A204.1 (cell line): ENCODE results near the gene INPP5F.
"Not testable (repeated sequence)": the region's sequence is repeated elsewhere in the genome, so short reads cannot be mapped to it uniquely, and the experiment has no call there.

Source experiments
- FAIRE-seq: peaks from 2 replicates; lab custom pipeline; 2012; peaks lifted over from hg19 to GRCh38; lab: Jason Lieb, UNC

The INPP5F gene

GRCh38 chr10:119740096-119740495 is 14.2 kb downstream of the INPP5F start:
- no peak for FAIRE-seq

- no peak for FAIRE-seq
Observed at GRCh38 chr10:119742947-119743648, 17.2 kb downstream of the INPP5F start.

GRCh38 chr10:119747940-119748339 is 22.1 kb downstream of the INPP5F start:
- no peak for FAIRE-seq

GRCh38 chr10:119748871-119749270 is 23.0 kb downstream of the INPP5F start:
- no peak for FAIRE-seq

- FAIRE-seq = no peak
Observed at GRCh38 chr10:119749455-119749854, 23.6 kb downstream of the INPP5F start.

GRCh38 chr10:119750391-119751230 is 24.8 kb downstream of the INPP5F start:
- FAIRE-seq = peak; percentile 96

GRCh38 chr10:119753309-119753708 is 27.5 kb downstream of the INPP5F start:
- FAIRE-seq = no peak

- no peak for FAIRE-seq
Observed at GRCh38 chr10:119754085-119754484, 28.2 kb downstream of the INPP5F start.

- no peak for FAIRE-seq
Observed at GRCh38 chr10:119754936-119755335, 29.1 kb downstream of the INPP5F start.

- FAIRE-seq = no peak
Observed at GRCh38 chr10:119755446-119755845, 29.6 kb downstream of the INPP5F start.

GRCh38 chr10:119758448-119759195 is 32.8 kb downstream of the INPP5F start:
- no peak for FAIRE-seq

- FAIRE-seq = no peak
Observed at GRCh38 chr10:119759832-119760231, 34.0 kb downstream of the INPP5F start.

- FAIRE-seq = no peak
Observed at GRCh38 chr10:119761106-119761505, 35.3 kb downstream of the INPP5F start.

- no peak for FAIRE-seq
Observed at GRCh38 chr10:119762035-119762434, 36.2 kb downstream of the INPP5F start.

GRCh38 chr10:119762805-119763798 is 37.3 kb downstream of the INPP5F start:
- no peak for FAIRE-seq

GRCh38 chr10:119768455-119769094 is 42.7 kb downstream of the INPP5F start:
- no peak for FAIRE-seq

GRCh38 chr10:119769886-119770285 is 44.0 kb downstream of the INPP5F start:
- FAIRE-seq = no peak

GRCh38 chr10:119770928-119771327 is 45.1 kb downstream of the INPP5F start:
- no peak for FAIRE-seq

GRCh38 chr10:119772334-119772733 is 46.5 kb downstream of the INPP5F start:
- no peak for FAIRE-seq

- FAIRE-seq = not testable (repeated sequence)
Observed at GRCh38 chr10:119773041-119773440, 47.2 kb downstream of the INPP5F start.

- no peak for FAIRE-seq
Observed at GRCh38 chr10:119775529-119775928, 49.7 kb downstream of the INPP5F start.
